RPMI7951 (cell line): ENCODE measurements around the gene CHRNE. TPM values are rescaled to one million over a fixed set of nuclear protein-coding genes. Genes with fewer than 3 reads are reported as not detected.
A peak's percentile ranks its signal among the peaks of the same experiment; 100 is the strongest.

Experiments
- DNase-seq: peaks from one replicate; pipeline ENCODE4 v3.0.0-alpha.2; 2012; ENCODE audit warnings: low read depth
- total RNA-seq: library from RNA; depleted of rRNA; stranded (reverse); fragments of >200 nt; shearing (Covaris generic); gene quantifications from 2 replicates; pipeline ENCODE4 v1.2.3, GENCODE V29; 2014; rRNA removed

Gene CHRNE
- total RNA-seq, 1 experiment from 2014 or later = not detected

GRCh38 chr17:4854111-4854681, 48.7 kb downstream of the CHRNE start:
- no peak for DNase-seq

GRCh38 chr17:4853208-4853671, 49.7 kb downstream of the CHRNE start:
- no peak for DNase-seq

GRCh38 chr17:4852567-4853207, 50.2 kb downstream of the CHRNE start:
- DNase-seq = peak; percentile 11

GRCh38 chr17:4851084-4851483, 51.8 kb downstream of the CHRNE start:
- no peak for DNase-seq

GRCh38 chr17:4850246-4850645, 52.7 kb downstream of the CHRNE start:
- DNase-seq = no peak

- DNase-seq = no peak
Measured at GRCh38 chr17:4849011-4849536, 53.8 kb downstream of the CHRNE start.

Other genes starting within 250 kb of the CHRNE start
- 8.8 and 23.7 TPM in 2 replicates for gene PELP1, start 199.0 kb downstream of the CHRNE start, total RNA-seq
- gene ARRB2, start 192.5 kb downstream of the CHRNE start, total RNA-seq = 10.6 and 14.3 TPM in 2 replicates
- 25.4 and 26.4 TPM in 2 replicates for gene MED11, start 171.7 kb downstream of the CHRNE start, total RNA-seq
- not detected in 2 replicates for gene ZMYND15, start 163.3 kb downstream of the CHRNE start, total RNA-seq
- gene CXCL16, start 163.2 kb downstream of the CHRNE start, total RNA-seq = 0.12 and 0.29 TPM in 2 replicates
- gene TM4SF5, start 131.2 kb downstream of the CHRNE start, total RNA-seq = not detected in 2 replicates
- 0.96 and 1.3 TPM in 2 replicates for gene VMO1, start 116.7 kb downstream of the CHRNE start, total RNA-seq
- gene GLTPD2, start 114.1 kb downstream of the CHRNE start, total RNA-seq = not detected in 2 replicates
- gene PSMB6, start 106.9 kb downstream of the CHRNE start, total RNA-seq = 319 and 393 TPM in 2 replicates
- 7.0 and 12.1 TPM in 2 replicates for gene PLD2, start 95.9 kb downstream of the CHRNE start, total RNA-seq
- gene MINK1, start 69.8 kb downstream of the CHRNE start, total RNA-seq = 11.0 and 11.1 TPM in 2 replicates
- gene C17orf107, start 3.6 kb downstream of the CHRNE start, total RNA-seq = 0.12 and 0.20 TPM in 2 replicates
- not detected in 2 replicates for gene GP1BA, start 29.2 kb upstream of the CHRNE start, total RNA-seq
- 45.3 and 71.5 TPM in 2 replicates for gene SLC25A11, start 36.9 kb upstream of the CHRNE start, total RNA-seq
- gene RNF167, start 37.2 kb upstream of the CHRNE start, total RNA-seq = 24.0 and 25.2 TPM in 2 replicates
- gene PFN1, start 45.4 kb upstream of the CHRNE start, total RNA-seq = 894 and 1,372 TPM in 2 replicates
- gene ENO3, start 48.0 kb upstream of the CHRNE start, total RNA-seq = 2.3 and 2.9 TPM in 2 replicates
- 33.2 and 35.9 TPM in 2 replicates for gene SPAG7, start 64.7 kb upstream of the CHRNE start, total RNA-seq
- gene CAMTA2, start 84.6 kb upstream of the CHRNE start, total RNA-seq = 2.9 and 3.9 TPM in 2 replicates
- gene INCA1, start 94.4 kb upstream of the CHRNE start, total RNA-seq = 0.24 TPM in 1 of 2 replicates, not detected in the other
- gene KIF1C, start 94.9 kb upstream of the CHRNE start, total RNA-seq = 21.4 and 32.9 TPM in 2 replicates
- gene SLC52A1, start 132.3 kb upstream of the CHRNE start, total RNA-seq = not detected in 2 replicates
- 0.36 and 0.39 TPM in 2 replicates for gene ZFP3, start 175.4 kb upstream of the CHRNE start, total RNA-seq
- 6.0 and 9.6 TPM in 2 replicates for gene ZNF232, start 208.8 kb upstream of the CHRNE start, total RNA-seq
- gene USP6, start 212.9 kb upstream of the CHRNE start, total RNA-seq = not detected in 2 replicates